Right cardiac atrium (tissue), 5 donors: ENCODE results near the gene SPACA4. TPM values are rescaled to one million over a fixed set of nuclear protein-coding genes. Genes with fewer than 3 reads are reported as not detected.

Source experiments
- ATAC-seq, 2 donors: fragments of 200-7000 bp; cut with Tn5 transposase; one replicate each; pipeline versions ENCODE4 v1.8.0 to v1.9.1; 2020; ENCODE audit warnings: moderate library complexity in 2 of 2, mild to moderate bottlenecking in 1 of 2
- DNase-seq, 3 donors: peaks; one replicate each; pipeline ENCODE4 v3.0.0-alpha.2; 2020
- H3K27ac ChIP-seq: one replicate; pipeline ENCODE4 v1.5.1; 2013; ENCODE audit warnings: mild to moderate bottlenecking, low read length, control low read depth, moderate library complexity
- H3K27me3 ChIP-seq: one replicate; pipeline ENCODE4 v1.6.1; 2013; ENCODE audit not compliant: control insufficient read depth, insufficient read depth
- H3K4me1 ChIP-seq: one replicate; pipeline ENCODE4 v1.6.1; 2013; ENCODE audit warnings: low read length; ENCODE audit not compliant: control insufficient read depth, insufficient read depth
- H3K4me3 ChIP-seq: one replicate; pipeline ENCODE4 v1.5.1; 2013; ENCODE audit warnings: low read length, control low read depth
- H3K9me3 ChIP-seq: one replicate; pipeline ENCODE4 v1.6.1; 2013; ENCODE audit warnings: low read length; ENCODE audit not compliant: control insufficient read depth
- WGBS: extraction: QIAGEN DNeasy Blood & Tissue Kit; methylation state at CpG from one replicate; pipeline ENCODE4 v1.1.7; 2013; 5-methylcytosine and 5-hydroxymethylcytosine counted together
- intact Hi-C, 4 donors: fragments of 100-400 bp; cut with DNase I; formaldehyde crosslinking; loops; one replicate each; pipeline versions ENCODE4 v1.11.0 to v1.14.0; 2022 to 2023
- polyA plus RNA-seq: library from polyadenylated mRNA; stranded (reverse); fragments of 200-250 nt; gene quantifications from one replicate; pipeline ENCODE4 v1.2.3, GENCODE V29; 2013
- total RNA-seq, 4 donors: library from RNA; stranded (reverse); fragmentation: NEBNext Ultra II Directional; extraction: Animal tissue kit (Norgen Biotek cat#: 25700); gene quantifications; one replicate each; pipeline ENCODE4 v1.2.1, GENCODE V29; 2021
- donor health status: healthy with polysubstance abuse.
- donor health status: DM: no; HTN: yes; CAD: no.
- donor health status: DM: no; HTN: no; CAD: no.
- donor health status: DM: no; HTN: yes; CAD: no; lungs with severe emphysema.
- donor health status: DM: yes; HTN: yes; CAD: no.

SPACA4 gene
- total and polyA plus RNA-seq, 5 donors: not detected

DNA sequence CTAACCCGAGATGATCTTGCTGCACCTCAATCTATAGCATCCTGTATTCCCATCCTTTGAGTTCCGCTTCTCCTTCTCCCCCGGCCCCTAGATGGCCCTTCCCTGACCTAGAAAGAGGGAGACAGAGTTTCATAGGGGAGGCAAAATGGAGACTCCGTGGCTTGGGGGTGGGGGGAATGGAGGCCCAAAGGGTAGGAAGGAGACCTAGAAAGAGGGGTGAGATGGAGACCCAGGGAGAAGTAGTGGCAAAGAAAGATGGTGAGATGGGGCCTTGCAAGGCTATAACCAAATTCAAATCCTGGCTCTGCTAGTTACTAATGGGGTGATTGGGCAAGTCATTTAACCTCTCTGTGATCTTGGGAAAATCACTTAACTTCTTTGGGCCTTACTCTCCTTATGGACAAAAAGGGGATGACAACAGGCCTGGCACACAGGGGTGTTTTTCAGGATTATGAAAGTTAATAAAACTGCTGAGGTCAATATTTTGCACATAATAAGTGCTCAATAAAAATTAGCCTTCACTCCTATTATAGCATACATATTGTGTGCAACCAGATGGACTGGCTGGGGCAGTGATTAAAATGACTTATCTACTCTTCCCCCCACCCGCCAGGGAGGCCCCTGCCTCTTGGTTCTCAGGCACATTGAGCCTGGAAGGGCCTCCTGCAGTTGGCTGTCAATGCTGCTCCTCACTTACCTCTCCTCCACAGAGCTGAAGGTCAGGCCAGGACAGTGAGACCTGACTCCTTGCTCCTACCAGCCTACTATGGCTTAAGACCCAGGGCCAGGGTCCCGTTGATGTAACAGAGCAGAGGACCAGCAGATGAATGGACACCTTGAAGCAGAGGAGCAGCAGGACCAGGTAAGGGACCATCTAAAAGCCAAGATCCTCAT lies 13.4 kb downstream of the SPACA4 start:
- Histone ChIP-seq H3K27ac (peak overlapping the region; percentile 97), H3K4me3 (peak overlapping the region; percentile 57), H3K9me3 (no peaks in the 10 kb centered on the region), H3K4me1 (peaks cover 5% of the 10 kb centered on the region), H3K27me3 (no peaks in the 10 kb centered on the region)
- 30% methylated on average over 6 of the region's 6 CpGs for WGBS
- intact Hi-C loops: no loop called here
- ATAC-seq (no peak), DNase-seq (no peak)

DNA sequence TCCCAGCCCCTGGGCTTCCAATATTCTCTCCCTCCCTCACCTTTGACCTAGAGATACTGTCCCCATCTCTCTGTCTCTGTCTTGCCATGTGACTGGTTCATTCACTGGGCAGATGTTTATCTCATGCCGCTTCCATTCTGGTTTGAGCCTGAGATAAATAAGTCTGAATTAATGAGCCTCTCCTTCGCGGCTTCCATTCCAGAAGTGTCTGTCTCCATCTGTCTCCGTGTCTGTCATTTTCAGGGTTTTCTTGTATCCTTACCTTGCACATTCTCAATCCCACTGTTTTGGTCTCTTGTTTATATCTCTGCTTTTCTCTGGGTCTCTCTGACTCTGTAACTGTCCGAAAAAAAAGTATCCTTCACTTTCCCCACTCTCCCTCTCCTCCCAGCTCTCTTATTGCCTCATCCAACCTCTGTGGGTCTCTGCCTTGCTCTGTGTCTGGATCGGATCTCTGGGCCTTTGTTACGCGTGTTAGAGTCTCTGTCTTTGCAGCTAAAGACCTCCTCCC lies 17.1 kb downstream of the SPACA4 start:
- 18% methylated on average over 8 of the region's 8 CpGs for WGBS
- DNase-seq (no peak), ATAC-seq (no peak)
- Histone ChIP-seq H3K27ac (peak overlapping the region; percentile 69), H3K4me1 (no peaks in the 10 kb centered on the region), H3K27me3 (no peaks in the 10 kb centered on the region), H3K9me3 (no peaks in the 10 kb centered on the region), H3K4me3 (no peak overlapping the region)
- intact Hi-C loops: no loop called here

- H3K27ac ChIP-seq: peak overlapping the region; percentile 69
- WGBS: 1% methylated on average over 40 of the region's 40 CpGs
- intact Hi-C loops: no loop called here
- no peaks in the 10 kb centered on the region for H3K4me1 ChIP-seq
- ATAC-seq (peak; percentile 88 to 89), DNase-seq (peak; percentile 99 to 100 (median 100))
- no peaks in the 10 kb centered on the region for H3K27me3 ChIP-seq
- H3K9me3 ChIP-seq: no peaks in the 10 kb centered on the region
- peak overlapping the region; percentile 43 for H3K4me3 ChIP-seq
These were observed 17.6 kb downstream of the SPACA4 start for GRCh38 chr19:48624067-48624594.

- no peaks in the 10 kb centered on the region for H3K4me1 ChIP-seq
- DNase-seq (peak; percentile 31 to 74 (median 66)), ATAC-seq (no peak)
- H3K27ac ChIP-seq: no peak overlapping the region
- H3K4me3 ChIP-seq: peak overlapping the region; percentile 43
- no peaks in the 10 kb centered on the region for H3K27me3 ChIP-seq
- WGBS: 55% methylated on average over 24 of the region's 24 CpGs
- intact Hi-C loops: no loop called here
- H3K9me3 ChIP-seq: no peaks in the 10 kb centered on the region
These were observed 18.5 kb downstream of the SPACA4 start for GRCh38 chr19:48624791-48625723.

- Histone ChIP-seq H3K4me1 (no peaks in the 10 kb centered on the region), H3K27ac (no peak overlapping the region)
- intact Hi-C loops: no loop called here
These were observed 19.4 kb downstream of the SPACA4 start for GRCh38 chr19:48625891-48626327.

DNA sequence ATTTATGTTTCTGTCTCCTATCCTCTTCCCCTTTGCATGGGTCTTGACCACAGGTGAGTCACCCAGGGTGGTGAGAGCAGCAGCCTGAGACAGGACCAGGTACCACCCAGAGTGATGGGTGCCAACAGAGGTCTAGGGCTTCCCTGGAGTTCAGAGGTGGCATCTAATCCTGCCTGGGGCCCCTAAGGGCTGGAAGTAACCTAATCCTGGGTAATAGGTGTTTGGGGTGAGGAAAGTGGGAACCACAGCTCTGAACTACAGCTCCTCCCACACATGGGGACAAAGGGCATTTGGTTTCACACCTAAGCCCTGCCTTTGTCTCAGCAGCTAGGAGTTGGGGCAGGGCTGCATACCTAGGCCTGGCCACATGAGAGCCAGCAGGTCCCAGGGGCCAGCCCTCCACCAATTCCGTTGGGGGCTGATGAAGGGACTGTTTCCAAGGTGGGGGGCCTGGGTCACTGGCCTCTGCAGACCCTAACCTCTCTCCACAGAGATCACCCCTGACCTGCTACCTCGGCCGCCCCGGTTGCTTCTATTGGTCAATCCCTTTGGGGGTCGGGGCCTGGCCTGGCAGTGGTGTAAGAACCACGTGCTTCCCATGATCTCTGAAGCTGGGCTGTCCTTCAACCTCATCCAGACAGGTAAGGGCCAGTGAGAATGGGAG lies 20.8 kb downstream of the SPACA4 start:
- ATAC-seq (no peak), DNase-seq (no peak)
- Histone ChIP-seq H3K9me3 (no peaks in the 10 kb centered on the region), H3K27ac (no peak overlapping the region), H3K4me1 (peaks cover 2% of the 10 kb centered on the region), H3K27me3 (no peaks in the 10 kb centered on the region), H3K4me3 (no peak overlapping the region)
- WGBS: 78% methylated on average over 6 of the region's 6 CpGs
- intact Hi-C loops: no loop called here

More at GRCh38 chr19:48625891-48626327, 19.4 kb downstream of the SPACA4 start:
- Histone ChIP-seq H3K4me3 (no peak overlapping the region), H3K27me3 (no peaks in the 10 kb centered on the region), H3K9me3 (no peaks in the 10 kb centered on the region)
- ATAC-seq (no peak), DNase-seq (peak; percentile 34 to 73 (median 66))
- WGBS: 94% methylated on average over 30 of the region's 30 CpGs

DNA sequence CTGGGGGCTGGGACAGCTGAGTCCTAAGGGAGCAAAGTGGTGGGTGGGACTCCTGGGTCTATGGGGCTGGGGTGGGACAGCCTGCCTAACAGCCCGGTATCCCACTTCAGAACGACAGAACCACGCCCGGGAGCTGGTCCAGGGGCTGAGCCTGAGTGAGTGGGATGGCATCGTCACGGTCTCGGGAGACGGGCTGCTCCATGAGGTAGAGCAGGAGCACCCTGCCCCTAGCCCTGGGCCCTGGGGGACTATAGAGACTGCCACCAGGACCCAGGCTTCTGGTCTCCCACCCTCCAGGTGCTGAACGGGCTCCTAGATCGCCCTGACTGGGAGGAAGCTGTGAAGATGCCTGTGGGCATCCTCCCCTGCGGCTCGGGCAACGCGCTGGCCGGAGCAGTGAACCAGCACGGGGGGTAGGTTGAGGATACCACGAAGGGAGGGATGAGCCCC lies 21.3 kb downstream of the SPACA4 start:
- 80% methylated on average over 17 of the region's 17 CpGs for WGBS
- H3K4me3 ChIP-seq: no peak overlapping the region
- ATAC-seq: no peak
- H3K9me3 ChIP-seq: no peaks in the 10 kb centered on the region
- intact Hi-C loops: no loop called here
- peaks cover 2% of the 10 kb centered on the region for H3K4me1 ChIP-seq
- no peak overlapping the region for H3K27ac ChIP-seq
- no peak for DNase-seq
- no peaks in the 10 kb centered on the region for H3K27me3 ChIP-seq

DNA sequence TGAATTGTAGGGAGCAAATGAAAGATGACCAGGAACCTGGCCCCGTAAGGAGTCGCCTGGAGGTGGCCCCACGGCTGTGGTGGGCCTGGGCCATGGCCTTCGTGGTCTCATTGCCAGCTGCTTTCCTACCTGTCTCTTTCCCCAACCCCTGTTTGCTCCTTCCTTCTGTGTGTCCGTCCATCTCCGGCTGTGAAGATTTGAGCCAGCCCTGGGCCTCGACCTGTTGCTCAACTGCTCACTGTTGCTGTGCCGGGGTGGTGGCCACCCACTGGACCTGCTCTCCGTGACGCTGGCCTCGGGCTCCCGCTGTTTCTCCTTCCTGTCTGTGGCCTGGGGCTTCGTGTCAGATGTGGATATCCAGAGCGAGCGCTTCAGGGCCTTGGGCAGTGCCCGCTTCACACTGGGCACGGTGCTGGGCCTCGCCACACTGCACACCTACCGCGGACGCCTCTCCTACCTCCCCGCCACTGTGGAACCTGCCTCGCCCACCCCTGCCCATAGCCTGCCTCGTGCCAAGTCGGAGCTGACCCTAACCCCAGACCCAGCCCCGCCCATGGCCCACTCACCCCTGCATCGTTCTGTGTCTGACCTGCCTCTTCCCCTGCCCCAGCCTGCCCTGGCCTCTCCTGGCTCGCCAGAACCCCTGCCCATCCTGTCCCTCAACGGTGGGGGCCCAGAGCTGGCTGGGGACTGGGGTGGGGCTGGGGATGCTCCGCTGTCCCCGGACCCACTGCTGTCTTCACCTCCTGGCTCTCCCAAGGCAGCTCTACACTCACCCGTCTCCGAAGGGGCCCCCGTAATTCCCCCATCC lies 22.1 kb downstream of the SPACA4 start:
- Histone ChIP-seq H3K9me3 (no peaks in the 10 kb centered on the region), H3K27me3 (no peaks in the 10 kb centered on the region), H3K27ac (no peak overlapping the region), H3K4me3 (no peak overlapping the region), H3K4me1 (peaks cover 2% of the 10 kb centered on the region)
- ATAC-seq: no peak
- intact Hi-C loops: no loop called here
- WGBS: 76% methylated on average over 34 of the region's 34 CpGs
- peak; percentile 32 to 75 (median 74) for DNase-seq

DNA sequence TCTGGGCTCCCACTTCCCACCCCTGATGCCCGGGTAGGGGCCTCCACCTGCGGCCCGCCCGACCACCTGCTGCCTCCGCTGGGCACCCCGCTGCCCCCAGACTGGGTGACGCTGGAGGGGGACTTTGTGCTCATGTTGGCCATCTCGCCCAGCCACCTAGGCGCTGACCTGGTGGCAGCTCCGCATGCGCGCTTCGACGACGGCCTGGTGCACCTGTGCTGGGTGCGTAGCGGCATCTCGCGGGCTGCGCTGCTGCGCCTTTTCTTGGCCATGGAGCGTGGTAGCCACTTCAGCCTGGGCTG lies 22.7 kb downstream of the SPACA4 start:
- Histone ChIP-seq H3K4me1 (peaks cover 2% of the 10 kb centered on the region), H3K9me3 (no peaks in the 10 kb centered on the region), H3K27me3 (no peaks in the 10 kb centered on the region), H3K4me3 (no peak overlapping the region), H3K27ac (no peak overlapping the region)
- intact Hi-C loops: no loop called here
- DNase-seq: peak in 2 of 3 donors; percentile 64 to 77
- 88% methylated on average over 22 of the region's 22 CpGs for WGBS
- ATAC-seq: no peak
